H9 (cell line): ENCODE results near the gene SDR42E2. TPM values are rescaled to one million over a fixed set of nuclear protein-coding genes. Genes with fewer than 3 reads are reported as not detected.

Source experiments
- DNase-seq: peaks from one replicate; pipeline ENCODE4 v3.0.0-alpha.2; 2017
- H2AFZ ChIP-seq: one replicate; pipeline ENCODE4 v1.6.1; 2013; ENCODE audit warnings: mild to moderate bottlenecking, low read length, control low read depth, moderate library complexity
- H2AK5ac ChIP-seq: 2 replicates; pipeline ENCODE4 v1.6.1; 2013; ENCODE audit warnings: low read length, control low read depth, mixed read lengths; ENCODE audit not compliant: insufficient read length
- H2BK120ac ChIP-seq: one replicate; pipeline ENCODE4 v1.6.1; 2013; ENCODE audit warnings: low read depth, mild to moderate bottlenecking, low read length, control low read depth, inconsistent platforms; ENCODE audit not compliant: poor library complexity, severe bottlenecking
- H2BK12ac ChIP-seq: 2 replicates; pipeline ENCODE4 v1.6.1; 2013; ENCODE audit warnings: low read length, control low read depth, mixed read lengths, low read depth; ENCODE audit not compliant: insufficient read length
- H2BK15ac ChIP-seq: 2 replicates; pipeline ENCODE4 v1.6.1; 2013; ENCODE audit warnings: low read depth, low read length, control low read depth
- H2BK20ac ChIP-seq: one replicate; pipeline ENCODE4 v1.6.1; 2013; ENCODE audit warnings: low read depth, mild to moderate bottlenecking, low read length, control low read depth, inconsistent platforms; ENCODE audit not compliant: poor library complexity, severe bottlenecking
- H2BK5ac ChIP-seq: 2 replicates; pipeline ENCODE4 v1.6.1; 2013; ENCODE audit warnings: low read length, control low read depth, mixed read lengths; ENCODE audit not compliant: insufficient read length
- H3K14ac ChIP-seq: 2 replicates; pipeline ENCODE4 v1.6.1; 2013; ENCODE audit warnings: low read length, control low read depth; ENCODE audit not compliant: insufficient read depth
- H3K18ac ChIP-seq: 2 replicates; pipeline ENCODE4 v1.6.1; 2013; ENCODE audit warnings: low read depth, mild to moderate bottlenecking, mixed read lengths, low read length, control low read depth; ENCODE audit not compliant: insufficient read length
- H3K23ac ChIP-seq: 2 replicates; pipeline ENCODE4 v1.6.1; 2013; ENCODE audit warnings: low read length, control low read depth, mixed read lengths, low read depth; ENCODE audit not compliant: insufficient read length
- H3K23me2 ChIP-seq: 2 replicates; pipeline ENCODE4 v1.6.1; 2013; ENCODE audit warnings: low read depth, mild to moderate bottlenecking, mixed read lengths, low read length, control low read depth; ENCODE audit not compliant: insufficient read length, poor library complexity, severe bottlenecking
- H3K27ac ChIP-seq: 2 replicates; pipeline ENCODE4 v1.5.1; 2013; ENCODE audit warnings: low read length, control low read depth, mixed read lengths, low read depth; ENCODE audit not compliant: insufficient read length
- H3K27me3 ChIP-seq: 2 replicates; pipeline ENCODE4 v1.6.1; 2013; ENCODE audit warnings: low read length, control low read depth, inconsistent platforms; ENCODE audit not compliant: insufficient read depth
- H3K4ac ChIP-seq: 2 replicates; pipeline ENCODE4 v1.6.1; 2013; ENCODE audit warnings: low read depth, mild to moderate bottlenecking, control low read depth, inconsistent platforms, low read length, moderate library complexity
- H3K4me1 ChIP-seq: 2 replicates; pipeline ENCODE4 v1.6.1; 2013; ENCODE audit warnings: low read length, control low read depth, inconsistent platforms; ENCODE audit not compliant: insufficient read depth
- H3K4me2 ChIP-seq: 2 replicates; pipeline ENCODE4 v1.6.1; 2013; ENCODE audit warnings: low read length, control low read depth, mixed read lengths; ENCODE audit not compliant: insufficient read length, insufficient read depth
- H3K56ac ChIP-seq: 2 replicates; pipeline ENCODE4 v1.6.1; 2013; ENCODE audit warnings: low read depth, mild to moderate bottlenecking, mixed read lengths, low read length, control low read depth; ENCODE audit not compliant: insufficient read length
- H3K79me1 ChIP-seq: 2 replicates; pipeline ENCODE4 v1.6.1; 2013; ENCODE audit warnings: low read depth, mild to moderate bottlenecking, moderate library complexity, low read length, control low read depth, inconsistent platforms; ENCODE audit not compliant: insufficient read depth, poor library complexity, severe bottlenecking
- H3K79me2 ChIP-seq: 2 replicates; pipeline ENCODE4 v1.6.1; 2013; ENCODE audit warnings: low read length, control low read depth, inconsistent platforms; ENCODE audit not compliant: insufficient read depth
- H3K9ac ChIP-seq: 2 replicates; pipeline ENCODE4 v1.6.1; 2013; ENCODE audit warnings: low read length, control low read depth, mixed read lengths; ENCODE audit not compliant: insufficient read length; ENCODE audit errors: extremely low read depth
- H3K9me3 ChIP-seq: one replicate; pipeline ENCODE4 v1.6.1; 2013; ENCODE audit warnings: low read depth, low read length, inconsistent platforms; ENCODE audit not compliant: control insufficient read depth
- H3T11ph ChIP-seq: one replicate; pipeline ENCODE4 v1.6.1; 2013; ENCODE audit warnings: mild to moderate bottlenecking, low read length, control low read depth, inconsistent platforms
- H4K20me1 ChIP-seq: one replicate; pipeline ENCODE4 v1.6.1; 2013; ENCODE audit not compliant: control insufficient read depth, insufficient read length, insufficient read depth
- H4K5ac ChIP-seq: 2 replicates; pipeline ENCODE4 v1.6.1; 2013; ENCODE audit warnings: low read depth, mild to moderate bottlenecking, mixed read lengths, low read length, control low read depth; ENCODE audit not compliant: insufficient read length
- H4K8ac ChIP-seq: replicated peaks from 2 replicates; pipeline ENCODE4 v1.6.1; 2013; ENCODE audit warnings: low read length, control low read depth, mixed read lengths, low read depth; ENCODE audit not compliant: insufficient read length
- H4K91ac ChIP-seq: 2 replicates; pipeline ENCODE4 v1.6.1; 2013; ENCODE audit warnings: low read depth, mild to moderate bottlenecking, moderate library complexity, mixed read lengths, low read length, control low read depth; ENCODE audit not compliant: insufficient read length
- H3K27ac Mint-ChIP-seq, 3 experiments: 2 replicates in 2 of 3; 3 replicates in 1 of 3; pipeline ENCODE4 v1.8.0; 2020 to 2021; ENCODE audit warnings: mixed read lengths in 3 of 3, mild to moderate bottlenecking in 1 of 3, moderate library complexity in 1 of 3
- H3K27me3 Mint-ChIP-seq: 2 replicates; pipeline ENCODE4 v1.8.0; 2021; ENCODE audit warnings: low read depth, mild to moderate bottlenecking, moderate library complexity, mixed read lengths
- H3K36me3 Mint-ChIP-seq, 3 experiments: 2 replicates in 2 of 3; 3 replicates in 1 of 3; pipeline ENCODE4 v1.8.0; 2020 to 2021; ENCODE audit warnings: low read depth in 3 of 3, mixed read lengths in 3 of 3; ENCODE audit not compliant: insufficient read depth in 1 of 3
- H3K4me1 Mint-ChIP-seq, 2 experiments: 2 replicates each; pipeline ENCODE4 v1.8.0; 2020; ENCODE audit warnings: mixed read lengths in 2 of 2
- H3K4me3 Mint-ChIP-seq, 2 experiments: 2 replicates in 1 of 2; 3 replicates in 1 of 2; pipeline ENCODE4 v1.8.0; 2020 to 2021; ENCODE audit warnings: mild to moderate bottlenecking in 2 of 2, mixed read lengths in 2 of 2, moderate library complexity in 1 of 2
- H3K9me3 Mint-ChIP-seq, 2 experiments: 2 replicates in 1 of 2; 3 replicates in 1 of 2; pipeline ENCODE4 v1.8.0; 2020; ENCODE audit warnings: mild to moderate bottlenecking in 2 of 2, mixed read lengths in 2 of 2, moderate library complexity in 1 of 2
- total RNA-seq: library from RNA; stranded (reverse); gene quantifications from 2 replicates; pipeline ENCODE4 v1.2.1, GENCODE V29; 2021
- TF ChIP-seq, protein P1 (sequence below): fragments of 200-600 bp; sonication (generic); conservative IDR thresholded peaks from 3 replicates; pipeline ENCODE4 v1.8.0; 2021; ENCODE audit warnings: antibody characterized with exemption, mild to moderate bottlenecking

The SDR42E2 gene
- total RNA-seq, 1 experiment from 2014 or later = 0.09 TPM

DNA sequence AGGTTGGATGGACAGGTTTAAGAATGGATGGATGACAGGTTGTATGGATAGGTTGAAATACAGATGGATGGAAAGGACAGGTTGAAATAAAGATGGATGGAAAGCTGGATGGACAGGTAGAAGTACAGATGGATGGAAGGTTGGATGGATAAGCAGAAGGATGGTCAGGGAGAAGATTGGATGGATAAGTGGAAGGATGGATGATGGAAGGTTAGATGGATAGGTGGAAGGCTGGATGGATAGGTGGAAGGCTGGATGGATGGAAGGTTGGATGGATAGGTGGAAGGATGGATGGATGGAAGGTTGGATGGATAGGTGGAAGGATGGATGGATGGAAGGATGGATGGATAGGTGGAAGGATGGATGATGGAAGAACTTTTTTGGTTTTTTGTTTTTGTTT, 905 bp upstream of the SDR42E2 start:
- DNase-seq = no peak
- Histone ChIP-seq H3K4me1 (no peaks in the 10 kb centered on the region), H2BK5ac (no peak overlapping the region), H3K79me1 (no peaks in the 10 kb centered on the region), H3K4ac (no peak overlapping the region), H3K79me2 (no peaks in the 10 kb centered on the region), H2BK12ac (no peak overlapping the region), H2AFZ (no peak overlapping the region), H4K8ac (no peak overlapping the region), H3K23ac (no peak overlapping the region), H3K27ac (no peak overlapping the region), H3K27me3 (no peaks in the 10 kb centered on the region; the same call in 1 of the 2 replicates), H3T11ph (no peak overlapping the region), H3K4me2 (no peak overlapping the region), H2BK20ac (no peak overlapping the region), H3K9ac (no peak overlapping the region), H3K56ac (no peak overlapping the region), H4K91ac (no peak overlapping the region), H3K14ac (no peak overlapping the region), H4K20me1 (no peaks in the 10 kb centered on the region), H2BK120ac (no peak overlapping the region), H3K9me3 (no peaks in the 10 kb centered on the region), H3K23me2 (no peaks in the 10 kb centered on the region), H2AK5ac (no peak overlapping the region), H3K18ac (no peak overlapping the region), H4K5ac (no peak overlapping the region), H2BK15ac (no peak overlapping the region)
- Mint-ChIP-seq H3K9me3 (no peaks in the 10 kb centered on the region; a peak in 1 of 5 replicates), H3K36me3 (no peaks in the 10 kb centered on the region; a peak in 2 of 7 replicates), H3K27me3 (peaks cover 59% of the 10 kb centered on the region), H3K4me1 (peaks cover 0 to 2% of the 10 kb centered on the region in 2 experiments; a peak in 3 of 4 replicates), H3K4me3 (no peak overlapping the region; a peak in 1 of 5 replicates), H3K27ac (no peak overlapping the region)
- TF ChIP-seq, protein P1, sequence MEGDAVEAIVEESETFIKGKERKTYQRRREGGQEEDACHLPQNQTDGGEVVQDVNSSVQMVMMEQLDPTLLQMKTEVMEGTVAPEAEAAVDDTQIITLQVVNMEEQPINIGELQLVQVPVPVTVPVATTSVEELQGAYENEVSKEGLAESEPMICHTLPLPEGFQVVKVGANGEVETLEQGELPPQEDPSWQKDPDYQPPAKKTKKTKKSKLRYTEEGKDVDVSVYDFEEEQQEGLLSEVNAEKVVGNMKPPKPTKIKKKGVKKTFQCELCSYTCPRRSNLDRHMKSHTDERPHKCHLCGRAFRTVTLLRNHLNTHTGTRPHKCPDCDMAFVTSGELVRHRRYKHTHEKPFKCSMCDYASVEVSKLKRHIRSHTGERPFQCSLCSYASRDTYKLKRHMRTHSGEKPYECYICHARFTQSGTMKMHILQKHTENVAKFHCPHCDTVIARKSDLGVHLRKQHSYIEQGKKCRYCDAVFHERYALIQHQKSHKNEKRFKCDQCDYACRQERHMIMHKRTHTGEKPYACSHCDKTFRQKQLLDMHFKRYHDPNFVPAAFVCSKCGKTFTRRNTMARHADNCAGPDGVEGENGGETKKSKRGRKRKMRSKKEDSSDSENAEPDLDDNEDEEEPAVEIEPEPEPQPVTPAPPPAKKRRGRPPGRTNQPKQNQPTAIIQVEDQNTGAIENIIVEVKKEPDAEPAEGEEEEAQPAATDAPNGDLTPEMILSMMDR = no peak
